GM18907 (cell line): ENCODE data around the gene ZFHX3.
"Not testable (repeated sequence)": the region's sequence is repeated elsewhere in the genome, so short reads cannot be mapped to it uniquely, and the experiment has no call there.

Experiments used
- ATAC-seq: cut with Tn5 transposase; IDR thresholded peaks from one replicate; pipeline ENCODE4 v1.9.1; 2021; ENCODE audit warnings: mild to moderate bottlenecking, moderate library complexity; ENCODE audit not compliant: unreplicated experiment

The ZFHX3 gene

DNA sequence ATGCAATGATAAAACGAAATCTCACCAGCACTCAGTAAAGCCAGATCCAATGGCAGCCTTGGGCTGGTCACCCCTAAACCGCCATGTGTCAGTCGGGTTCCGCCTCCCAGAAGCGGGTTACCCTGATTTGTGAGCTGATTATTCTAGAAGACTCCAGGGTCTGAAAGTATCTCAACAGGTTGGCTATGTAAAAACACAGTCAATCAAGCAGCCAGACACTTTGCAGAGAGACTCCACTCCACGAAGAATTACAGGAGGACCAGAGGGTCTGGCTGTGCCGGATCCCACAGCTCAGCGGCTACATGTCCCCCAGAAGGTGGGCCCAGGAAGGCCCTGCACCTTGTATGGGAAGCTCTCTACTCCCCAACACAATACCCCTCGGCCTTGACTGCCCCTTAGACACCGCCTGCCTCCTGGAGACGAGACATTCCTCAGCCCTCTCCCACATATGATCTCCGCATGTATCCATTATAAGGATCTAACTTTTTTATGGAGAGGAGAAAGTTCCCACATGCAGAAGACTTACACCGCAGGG, 23.3 kb downstream of the ZFHX3 start:
- no peak for ATAC-seq

DNA sequence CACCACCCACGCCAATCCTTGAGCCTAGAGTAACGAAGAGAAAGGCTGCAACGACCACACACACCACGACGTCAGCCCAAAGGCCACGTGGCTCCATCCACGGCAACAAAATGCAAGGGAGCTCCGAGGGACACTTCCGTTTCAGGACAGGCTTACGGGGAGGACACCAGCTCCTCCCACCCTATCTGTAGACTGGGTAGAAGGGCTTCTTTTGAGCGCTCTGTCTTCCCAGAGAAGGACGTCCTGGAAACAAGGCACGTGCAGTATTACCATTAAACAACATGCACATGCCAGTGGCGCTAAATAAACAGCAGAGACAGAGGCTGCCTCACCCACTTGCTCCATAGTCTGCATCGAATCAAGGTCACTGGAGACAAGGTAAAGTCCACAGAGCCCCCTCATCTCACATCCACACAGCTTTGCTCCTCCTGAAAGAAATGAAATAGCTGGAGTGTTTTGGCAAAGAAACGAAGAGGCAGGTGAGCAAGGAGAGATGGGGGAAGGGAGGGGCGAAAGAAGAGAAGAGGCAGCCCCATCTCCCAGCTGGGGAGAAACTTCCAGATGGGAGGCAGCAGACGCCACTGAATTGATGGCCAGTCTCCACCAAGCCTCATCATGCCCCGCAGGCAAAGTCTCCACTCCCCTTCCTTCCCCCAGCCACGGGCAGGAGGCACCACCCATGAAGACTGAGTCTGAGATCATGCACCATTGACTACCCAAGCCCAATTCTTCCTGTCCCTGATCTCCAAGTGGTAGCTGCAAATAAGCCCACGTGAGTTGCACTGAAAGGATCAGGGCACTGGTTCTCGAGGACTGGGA, 24.0 kb downstream of the ZFHX3 start:
- no peak for ATAC-seq

DNA sequence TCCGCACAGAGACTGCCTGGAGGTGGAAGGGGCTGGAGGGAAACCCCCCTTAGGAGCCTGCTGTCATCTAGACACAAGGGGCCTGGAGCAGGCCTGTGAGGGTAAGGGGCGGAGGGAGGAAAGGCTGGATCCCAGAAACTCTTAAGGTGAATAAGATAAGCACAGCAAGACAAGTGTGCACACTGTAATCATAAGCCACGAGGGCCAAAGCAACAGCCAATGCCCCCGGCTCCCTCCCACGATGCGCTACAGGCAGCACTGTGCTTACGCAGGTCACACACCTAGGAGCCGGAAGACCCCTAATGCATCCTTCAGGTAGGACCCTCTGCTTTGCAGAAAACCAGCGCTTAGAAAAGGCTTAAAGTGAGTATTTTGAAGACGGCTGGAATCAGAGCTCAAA, 24.6 kb downstream of the ZFHX3 start:
- no peak for ATAC-seq

DNA sequence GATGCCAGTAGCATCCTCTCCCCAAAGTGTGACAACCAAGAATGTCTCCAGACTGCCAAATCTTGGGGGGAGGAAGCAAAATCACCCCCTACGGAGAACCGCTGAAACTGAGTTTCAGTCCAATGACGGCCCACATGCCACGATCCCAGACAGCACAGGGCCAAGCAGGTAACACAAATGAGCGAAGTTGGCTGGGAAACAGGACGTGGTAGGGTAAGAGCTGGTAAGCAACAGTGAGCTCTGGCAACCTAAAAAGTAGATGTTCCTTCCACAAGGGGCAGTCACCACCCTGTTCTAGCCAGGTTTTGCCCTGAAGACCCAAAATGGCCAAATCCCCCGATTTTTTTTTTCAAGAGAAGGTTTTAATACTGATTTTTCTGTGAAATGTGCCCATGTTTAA, 25.4 kb downstream of the ZFHX3 start:
- no peak for ATAC-seq

DNA sequence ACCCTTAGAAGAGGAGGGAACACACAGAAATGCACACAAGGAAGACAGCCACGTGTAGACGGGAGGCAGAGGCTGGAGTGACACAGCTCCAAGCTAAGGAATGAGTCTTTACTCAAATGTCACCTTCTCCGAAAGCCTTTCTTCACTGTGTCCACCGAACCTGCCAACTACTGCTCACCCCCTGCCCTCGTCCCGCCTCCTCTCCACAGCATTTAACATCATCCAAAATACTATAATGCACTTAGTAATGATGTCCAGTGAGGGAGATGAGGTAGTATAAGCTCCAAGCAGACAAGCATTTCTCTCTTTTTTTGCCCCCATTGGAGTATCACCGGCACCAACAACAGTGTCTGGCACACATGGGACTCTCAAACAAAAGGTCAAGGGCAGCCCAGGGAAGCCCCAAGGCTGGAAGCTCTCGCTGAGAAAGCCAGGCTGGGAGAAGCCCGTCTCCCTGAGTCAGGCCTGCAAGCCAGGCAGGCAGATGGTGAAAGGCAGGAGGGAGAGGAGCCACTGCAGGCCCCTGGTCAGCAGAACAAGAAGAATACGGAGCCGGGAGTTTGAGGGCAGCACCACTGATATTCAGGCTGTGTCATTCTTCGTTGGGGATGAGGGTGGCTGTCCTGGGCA, 25.9 kb downstream of the ZFHX3 start:
- no peak for ATAC-seq

DNA sequence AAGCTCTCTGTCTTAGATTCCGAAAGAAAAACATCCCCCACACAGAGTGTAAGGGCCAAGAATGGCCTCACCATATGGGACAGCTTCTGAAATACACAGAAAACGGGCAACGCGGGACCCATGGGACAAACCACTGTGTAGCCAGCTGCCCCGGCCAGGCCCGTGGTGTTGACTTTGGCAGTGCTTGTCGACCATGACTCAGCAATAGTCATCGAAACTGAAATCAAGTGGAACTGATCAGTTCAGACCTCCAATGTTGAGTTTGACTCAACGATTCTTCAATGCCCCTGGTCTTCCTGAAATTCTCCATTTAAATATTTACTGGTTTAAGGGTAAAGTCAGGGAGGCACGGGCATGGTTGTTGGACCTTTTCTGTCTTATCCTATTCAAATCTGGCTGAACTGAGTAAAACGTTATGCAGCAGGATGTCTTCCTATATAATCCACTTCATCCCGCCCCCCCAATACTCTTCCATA, 27.5 kb downstream of the ZFHX3 start:
- no peak for ATAC-seq

DNA sequence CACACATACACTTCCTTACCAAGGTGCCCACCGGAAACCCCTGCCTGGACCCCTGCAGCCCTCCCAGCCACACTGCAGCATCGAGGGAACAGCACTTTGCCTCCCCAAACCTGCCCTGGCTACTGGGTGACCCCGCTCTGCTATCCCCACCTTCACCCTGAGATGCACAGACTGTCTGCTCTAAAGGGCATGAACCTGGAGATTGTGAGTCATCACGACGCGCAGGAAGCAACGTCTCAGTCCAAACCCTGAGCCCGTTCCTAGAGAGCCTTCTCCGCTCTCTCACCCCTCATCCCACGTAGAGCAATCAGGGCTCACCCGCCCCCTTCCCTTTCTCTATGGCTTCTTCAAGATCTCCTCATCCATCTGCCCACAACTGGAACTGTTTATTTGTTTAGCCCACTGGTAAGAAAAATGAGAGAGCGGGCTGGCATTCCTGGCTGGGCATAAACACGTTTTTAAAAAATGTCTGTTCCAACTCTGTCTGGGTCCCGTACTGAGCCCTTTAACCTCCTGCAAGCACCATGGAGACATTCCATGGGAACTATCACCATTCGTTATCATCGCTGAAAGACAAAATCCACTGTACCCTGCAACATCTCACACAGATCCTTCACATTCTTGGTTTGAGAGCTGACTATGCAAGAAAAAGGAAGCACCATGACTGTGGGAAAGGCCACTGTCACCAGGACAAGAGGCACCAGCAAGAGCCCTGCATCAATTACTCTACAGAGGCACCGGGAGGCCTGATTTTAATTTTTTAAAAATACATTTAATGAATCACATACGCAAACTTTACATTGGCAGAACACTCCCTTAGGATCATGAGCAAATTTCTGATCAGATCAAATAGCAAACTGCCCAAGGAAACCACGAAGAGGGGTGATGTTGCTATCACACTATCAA, 28.2 kb downstream of the ZFHX3 start:
- no peak for ATAC-seq

DNA sequence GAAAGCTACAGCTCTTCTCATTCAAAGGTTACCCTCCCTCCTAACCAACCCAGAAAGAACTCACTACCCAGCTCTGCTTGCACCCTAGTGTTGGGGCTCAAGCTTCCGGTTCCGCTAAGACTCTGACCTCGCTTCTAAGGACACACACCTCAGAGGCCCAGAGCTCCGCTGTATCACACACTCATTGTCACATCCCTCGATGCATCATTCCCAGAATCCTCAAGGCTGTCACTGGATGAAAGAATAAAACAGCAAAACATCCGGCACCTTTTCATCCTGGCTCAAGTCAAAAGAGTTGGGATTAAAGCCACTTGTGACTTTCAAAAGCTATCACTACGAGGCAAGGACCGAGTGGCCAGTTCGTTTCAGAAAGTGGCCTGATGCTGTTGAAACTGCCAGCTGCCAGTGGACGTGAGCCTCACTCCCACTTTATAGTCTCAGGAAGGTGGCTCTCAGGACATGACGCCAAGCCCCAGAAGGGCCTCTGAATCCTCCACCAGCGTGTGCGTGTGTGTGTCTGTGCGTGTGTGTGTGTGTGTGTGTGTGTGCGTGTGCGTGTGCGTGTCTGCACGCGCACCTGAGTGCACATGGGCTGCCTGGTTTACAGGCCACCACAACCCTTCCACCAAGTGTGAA, 29.0 kb downstream of the ZFHX3 start:
- no peak for ATAC-seq

DNA sequence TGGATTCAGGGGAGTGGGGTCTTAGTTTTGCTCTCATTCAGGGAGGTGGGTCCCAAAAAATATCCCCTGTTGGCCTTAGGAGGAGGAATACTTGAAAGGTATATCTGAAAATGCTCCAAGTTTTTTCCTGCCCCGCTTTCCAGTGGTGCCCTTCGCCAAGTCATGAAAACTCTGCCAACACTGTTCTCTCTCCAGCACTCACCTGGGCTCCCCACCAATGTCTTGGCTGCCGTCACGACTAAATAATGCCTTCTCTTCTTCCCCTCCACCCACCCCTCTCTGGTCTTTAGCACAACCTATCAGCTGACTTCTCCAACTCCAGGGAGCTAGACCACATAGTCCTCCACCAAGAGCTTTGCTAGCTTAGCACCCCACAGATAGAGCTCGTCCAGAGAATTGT, 30.6 kb downstream of the ZFHX3 start:
- no peak for ATAC-seq

DNA sequence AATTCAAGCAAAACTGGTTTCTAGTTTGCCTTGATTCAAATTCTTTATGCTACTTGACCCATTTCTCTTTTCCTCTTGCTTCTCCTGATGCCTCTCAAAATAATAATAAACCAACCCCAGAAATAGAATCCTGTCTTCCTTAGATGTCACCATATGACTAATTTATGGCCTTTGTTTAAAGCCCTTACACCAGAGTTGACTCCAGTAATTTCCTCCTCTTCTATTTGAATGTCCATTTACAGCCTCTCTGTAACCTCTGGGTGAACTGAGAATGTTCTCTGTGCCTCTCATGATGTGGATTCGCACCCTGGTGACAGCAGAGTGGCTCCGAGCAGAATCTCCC, 31.5 kb downstream of the ZFHX3 start:
- ATAC-seq: peak; percentile 60

DNA sequence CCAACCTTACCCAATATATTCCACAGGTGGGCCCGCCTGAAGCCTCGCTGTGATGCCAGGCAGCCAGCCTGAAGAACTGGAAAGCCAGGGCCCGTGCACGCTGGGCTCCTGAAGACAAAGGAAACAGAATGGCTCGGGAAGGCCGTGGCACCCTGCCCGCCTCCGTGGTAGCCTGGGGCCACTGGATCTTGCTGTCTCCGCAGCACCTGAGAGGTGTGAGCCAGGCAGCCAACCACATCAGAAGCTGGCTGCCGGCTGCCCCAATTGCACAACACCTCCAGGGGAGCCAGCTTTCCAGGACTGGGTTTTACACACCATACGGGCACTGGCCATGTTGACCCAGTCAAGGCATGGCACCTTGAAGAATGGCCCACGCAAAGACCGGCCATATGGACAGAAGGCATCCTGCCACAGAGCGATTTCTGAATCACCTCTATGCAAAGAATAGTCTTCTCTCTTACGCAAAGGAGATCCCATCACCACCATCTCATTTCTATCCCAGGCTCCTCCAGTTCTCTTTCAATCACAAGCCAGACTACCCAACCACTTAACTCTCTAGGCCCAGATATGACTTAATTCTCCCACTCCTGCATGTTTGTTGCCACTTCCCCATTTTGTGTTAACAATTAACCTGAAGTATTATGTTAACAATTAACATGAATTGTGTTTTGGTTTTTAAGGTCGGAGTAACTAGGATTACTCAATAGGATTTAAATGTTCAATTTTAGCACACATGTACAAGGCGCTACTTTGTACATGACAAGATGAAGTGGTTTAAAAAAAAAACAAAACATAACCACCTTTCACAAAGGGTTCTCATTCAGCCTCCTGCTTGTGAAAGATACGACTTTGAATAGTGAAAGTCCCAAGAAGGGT, 32.1 kb downstream of the ZFHX3 start:
- ATAC-seq: peak; percentile 91

DNA sequence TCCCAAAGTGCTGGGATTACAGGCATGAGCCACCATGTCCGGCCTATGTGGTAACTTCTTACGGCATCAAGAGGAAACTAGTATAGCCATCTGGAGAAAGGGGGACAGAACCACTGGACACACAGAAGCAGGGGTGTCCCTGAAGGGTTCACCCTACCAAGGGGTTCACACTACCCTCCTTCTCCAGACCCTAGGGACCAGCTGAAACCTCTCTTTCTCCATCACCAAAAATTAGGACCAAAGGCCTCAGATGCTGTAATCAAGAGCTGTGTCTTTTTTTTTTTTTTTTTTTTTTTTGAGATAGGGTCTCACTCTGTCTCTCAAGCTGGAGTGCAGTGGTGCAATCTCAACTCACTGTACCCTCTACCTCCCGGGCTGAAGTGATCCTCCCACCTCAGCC, 33.2 kb downstream of the ZFHX3 start:
- ATAC-seq: no peak

DNA sequence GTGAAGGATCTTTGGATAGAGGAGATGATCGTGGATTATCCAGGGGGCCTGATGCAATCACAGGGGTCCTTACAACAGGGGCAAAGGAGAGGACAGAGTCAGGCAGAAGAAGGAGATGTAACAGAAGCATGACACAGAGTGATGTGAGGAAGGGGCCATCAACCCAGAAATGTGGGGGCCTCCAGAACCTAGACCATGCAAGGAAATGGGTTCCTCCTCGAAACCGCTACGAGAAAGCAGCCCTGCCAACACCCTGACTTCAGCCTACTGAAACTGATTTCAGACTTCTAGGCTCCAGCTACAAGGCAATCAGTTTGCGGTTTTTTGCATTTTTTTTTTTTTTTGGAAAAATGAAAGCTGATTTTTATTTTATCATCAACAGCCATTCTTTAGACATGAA, 34.0 kb downstream of the ZFHX3 start:
- ATAC-seq: no peak

DNA sequence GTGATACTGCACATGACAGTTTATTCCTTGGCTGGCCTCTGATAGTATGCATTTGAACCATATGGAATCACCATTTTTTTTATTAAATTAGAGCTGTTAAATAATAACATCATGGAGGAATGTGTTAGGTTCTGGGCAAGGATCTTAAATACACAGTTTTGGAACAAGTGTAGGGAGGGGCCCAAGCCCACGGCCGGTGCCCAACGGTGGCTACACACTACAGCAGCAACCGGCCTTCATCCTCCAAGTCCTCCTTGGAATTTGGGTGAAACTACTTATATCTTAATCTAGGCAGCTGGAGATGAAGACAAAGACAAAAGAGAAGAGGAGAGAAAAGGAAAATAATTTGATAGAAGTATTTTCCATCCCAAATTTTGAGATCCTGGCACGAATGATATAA, 35.6 kb downstream of the ZFHX3 start:
- no peak for ATAC-seq

DNA sequence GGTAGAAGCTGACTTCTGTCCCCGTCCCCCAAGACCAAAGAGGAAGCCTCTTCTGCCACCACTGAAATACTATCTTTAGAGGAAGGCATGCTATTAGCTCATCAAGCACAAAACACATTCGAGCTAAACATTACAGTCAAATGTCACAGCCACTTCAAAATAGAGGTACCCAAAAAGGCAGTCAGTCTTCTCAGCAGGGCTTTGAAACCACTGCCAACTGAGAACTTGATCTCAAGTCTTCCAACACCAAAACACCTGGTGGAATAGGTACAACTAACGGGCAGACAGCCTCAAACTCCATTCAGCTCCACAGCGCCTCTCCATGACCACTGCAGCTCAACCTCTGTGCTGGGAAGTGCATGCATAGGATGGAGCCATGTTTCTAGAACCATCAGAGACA, 36.0 kb downstream of the ZFHX3 start:
- no peak for ATAC-seq

DNA sequence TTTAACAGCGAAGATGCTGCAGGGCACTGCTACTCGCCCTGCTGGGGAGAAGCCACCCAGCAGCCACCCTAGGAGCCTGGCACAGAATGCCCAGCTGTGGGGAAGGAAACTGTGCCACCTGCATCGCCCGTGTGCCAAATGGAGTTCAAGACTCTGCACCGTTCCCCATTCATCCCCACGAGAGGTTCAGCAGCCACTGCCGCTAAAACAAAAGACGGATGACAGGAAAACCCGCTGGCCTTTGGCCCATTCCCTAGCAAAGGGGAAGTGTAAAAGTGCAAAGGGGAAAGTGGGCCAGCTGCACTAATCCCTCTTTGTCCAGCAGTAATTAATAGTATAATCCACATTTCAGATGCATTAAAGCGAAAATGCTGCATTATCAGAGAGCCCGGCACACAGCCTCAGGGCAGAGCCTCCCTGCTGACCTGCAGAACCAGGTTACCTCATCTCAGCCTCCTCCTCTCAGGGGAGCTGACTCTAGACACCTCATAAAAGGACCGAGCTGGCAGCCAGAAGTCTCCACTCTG, 37.7 kb downstream of the ZFHX3 start:
- ATAC-seq: no peak

DNA sequence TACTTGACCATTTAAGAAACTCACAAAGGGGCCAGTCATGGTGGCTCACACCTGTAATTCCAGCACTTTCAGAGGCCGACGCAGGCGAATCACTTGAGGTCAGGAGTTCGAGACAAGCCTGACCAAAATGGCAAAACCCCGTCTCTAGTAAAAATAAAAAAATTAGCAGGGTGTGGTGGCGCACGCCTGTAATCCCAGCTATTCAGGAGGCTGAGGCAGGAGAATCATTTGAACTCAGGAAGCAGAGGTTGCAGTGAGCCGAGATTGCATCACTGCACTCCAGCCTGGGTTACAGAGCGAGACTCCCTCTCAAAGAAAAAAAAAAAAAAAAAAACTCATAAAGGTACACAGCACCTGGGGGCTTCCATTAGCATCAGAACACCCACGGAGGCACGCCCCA, 38.2 kb downstream of the ZFHX3 start:
- ATAC-seq: not testable (repeated sequence)

DNA sequence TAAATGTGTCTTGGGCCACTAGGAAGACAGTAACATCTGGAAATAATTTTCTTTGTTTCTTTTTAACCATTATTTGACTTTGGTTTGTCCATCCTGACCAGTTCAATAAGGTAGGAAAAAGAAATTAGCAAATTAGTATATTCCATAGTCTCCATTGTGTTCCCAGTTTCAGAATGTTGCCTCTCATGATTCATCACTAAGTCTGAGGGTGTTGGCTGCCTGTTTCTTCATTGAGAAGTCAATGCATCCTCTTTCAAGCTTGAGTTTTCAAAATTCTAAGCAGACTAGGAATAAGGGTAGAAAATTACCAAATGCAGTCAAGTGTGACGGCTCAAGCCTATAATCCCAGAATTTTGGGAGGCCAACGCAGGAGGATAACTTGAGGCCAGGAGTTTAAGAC, 41.9 kb downstream of the ZFHX3 start:
- no peak for ATAC-seq

DNA sequence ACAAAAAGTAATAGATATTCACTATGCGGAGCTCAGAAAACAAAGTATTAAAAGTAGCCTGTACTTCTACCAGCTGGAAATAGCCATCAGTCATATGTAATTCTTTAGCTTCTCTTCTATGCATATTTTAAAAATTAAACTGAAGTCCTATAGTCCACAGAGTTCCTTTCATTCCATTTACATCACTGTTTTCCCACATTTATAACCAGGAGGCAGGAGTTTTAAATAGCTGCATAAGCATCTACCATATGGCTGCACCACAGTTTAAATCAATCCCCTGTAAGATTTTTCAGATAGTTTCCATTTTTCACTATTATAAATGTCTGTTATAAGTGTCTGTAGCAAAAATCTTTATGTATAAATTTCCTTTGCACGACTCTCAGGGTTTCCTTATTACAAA, 45.1 kb downstream of the ZFHX3 start:
- ATAC-seq: no peak
